GM12873 (cell line): ENCODE results near the gene PICK1.
A peak's percentile ranks its signal among the peaks of the same experiment; 100 is the strongest.

ENCODE experiments used
- TF ChIP-seq, protein P1 (sequence below): IDR thresholded peaks from 2 replicates; pipeline ENCODE4 v1.5.1; 2012; ENCODE audit warnings: low read depth, mild to moderate bottlenecking, moderate library complexity, low read length, control low read depth; ENCODE audit not compliant: insufficient read depth; ENCODE audit errors: missing control alignments

PICK1 gene

GRCh38 chr22:38066381-38067027 lies 9.3 kb downstream of the PICK1 start:
- TF ChIP-seq, protein P1, sequence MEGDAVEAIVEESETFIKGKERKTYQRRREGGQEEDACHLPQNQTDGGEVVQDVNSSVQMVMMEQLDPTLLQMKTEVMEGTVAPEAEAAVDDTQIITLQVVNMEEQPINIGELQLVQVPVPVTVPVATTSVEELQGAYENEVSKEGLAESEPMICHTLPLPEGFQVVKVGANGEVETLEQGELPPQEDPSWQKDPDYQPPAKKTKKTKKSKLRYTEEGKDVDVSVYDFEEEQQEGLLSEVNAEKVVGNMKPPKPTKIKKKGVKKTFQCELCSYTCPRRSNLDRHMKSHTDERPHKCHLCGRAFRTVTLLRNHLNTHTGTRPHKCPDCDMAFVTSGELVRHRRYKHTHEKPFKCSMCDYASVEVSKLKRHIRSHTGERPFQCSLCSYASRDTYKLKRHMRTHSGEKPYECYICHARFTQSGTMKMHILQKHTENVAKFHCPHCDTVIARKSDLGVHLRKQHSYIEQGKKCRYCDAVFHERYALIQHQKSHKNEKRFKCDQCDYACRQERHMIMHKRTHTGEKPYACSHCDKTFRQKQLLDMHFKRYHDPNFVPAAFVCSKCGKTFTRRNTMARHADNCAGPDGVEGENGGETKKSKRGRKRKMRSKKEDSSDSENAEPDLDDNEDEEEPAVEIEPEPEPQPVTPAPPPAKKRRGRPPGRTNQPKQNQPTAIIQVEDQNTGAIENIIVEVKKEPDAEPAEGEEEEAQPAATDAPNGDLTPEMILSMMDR, result no peak

DNA sequence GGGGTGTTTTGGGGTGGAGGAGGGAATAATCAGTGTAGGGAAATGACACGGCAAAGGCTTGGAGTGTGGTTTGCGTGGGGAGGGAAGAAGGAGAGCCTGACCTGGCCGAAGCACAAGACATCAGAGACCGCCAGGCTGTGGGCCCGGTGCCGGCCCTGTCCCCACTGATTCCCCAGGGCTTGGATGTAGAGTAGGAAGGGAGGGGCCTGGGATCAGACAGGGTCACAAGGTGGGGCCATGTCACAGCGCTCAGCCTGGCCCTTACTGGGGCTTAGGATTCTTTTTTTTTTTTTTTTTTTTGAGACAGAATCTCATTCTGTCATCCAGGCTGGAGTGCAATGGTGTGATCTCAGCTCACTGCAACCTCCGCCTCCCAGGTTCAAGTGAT lies 9.8 kb downstream of the PICK1 start:
- TF ChIP-seq, protein P1, result no peak

GRCh38 chr22:38067761-38068360 lies 10.7 kb downstream of the PICK1 start:
- TF ChIP-seq, protein P1, result no peak

GRCh38 chr22:38068641-38069371 lies 11.6 kb downstream of the PICK1 start:
- TF ChIP-seq, protein P1, result no peak

GRCh38 chr22:38069372-38070249 lies 12.4 kb downstream of the PICK1 start:
- TF ChIP-seq, protein P1, result peak; percentile 33

- TF ChIP-seq, protein P1, result no peak
Observed at GRCh38 chr22:38070250-38070921, 13.2 kb downstream of the PICK1 start.
